ENCODE measurements around the gene SH3PXD2B. TPM values are rescaled to one million over a fixed set of nuclear protein-coding genes. Genes with fewer than 3 reads are reported as not detected.

Gene SH3PXD2B
- total and polyA plus RNA-seq, 2 donors (not counting 1 experiment from before 2014, with no cell fraction given) = not detected

GRCh38 chr5:172490514-172491461, 36.5 kb upstream of the SH3PXD2B start:
- H2AFZ ChIP-seq (ENCODE audit: insufficient read depth, low read depth, low read length, poor library complexity, severe bottlenecking) = no peak overlapping the region
- Mint-ChIP-seq H3K4me3 (no peak overlapping the region), H3K27me3 (peaks cover 31% of the 10 kb centered on the region), H3K27ac (no peak overlapping the region), H3K4me1 (peaks cover 6% of the 10 kb centered on the region), H3K9me3 (ENCODE audit: insufficient read depth) (no peaks in the 10 kb centered on the region)
- no peak overlapping the region for H3K27ac ChIP-seq (ENCODE audit: low read length in 2 of 2)
- POLR2A ChIA-PET = no interaction called here
- no peaks in the 10 kb centered on the region for H3K36me3 ChIP-seq (replicated peaks in 1 of 2; ENCODE audit: control extremely low read depth in 1 of 2, control insufficient read depth in 1 of 2, extremely low read depth in 1 of 2, insufficient read depth in 2 of 2, low read length in 1 of 2)
- TF ChIP-seq CTCF (IDR thresholded peaks at IDR 0.05) (no peak), EZH2 (IDR thresholded peaks at IDR 0.05; ENCODE audit: borderline replicate concordance, insufficient read depth, low read depth, low read length, poor library complexity, severe bottlenecking) (no peak)
- DNase-seq (no peak), ATAC-seq (ENCODE audit: low read depth) (no peak)
- H3K79me2 ChIP-seq (ENCODE audit: control insufficient read depth, insufficient read depth, low read length) = no peaks in the 10 kb centered on the region
- CTCF ChIA-PET = no interaction called here
- H3K9me3 ChIP-seq (ENCODE audit: control extremely low read depth in 1 of 3, control insufficient read depth in 2 of 3, insufficient read depth in 1 of 3, low read length in 2 of 3) = peaks cover 0 to 3% (median 0%) of the 10 kb centered on the region in 3 donors
- H3K4me3 ChIP-seq (ENCODE audit: control extremely low read depth in 1 of 5, extremely low read depth in 1 of 5, insufficient read depth in 1 of 5, low read depth in 2 of 5, low read length in 4 of 5) = no peak overlapping the region
- 73% methylated on average over 11 of the region's 12 CpGs for WGBS (ENCODE audit: insufficient coverage)
- H3K9ac ChIP-seq (ENCODE audit: low read length) = no peak overlapping the region
- intact Hi-C loops (cut with micrococcal nuclease) = no loop called here
- peaks cover 0 to 6% (median 0%) of the 10 kb centered on the region in 4 experiments for H3K27me3 ChIP-seq (replicated peaks in 1 of 4; ENCODE audit: control extremely low read depth in 1 of 4, control insufficient read depth in 3 of 4, insufficient read depth in 4 of 4, low read length in 3 of 4)
- H3K4me2 ChIP-seq (replicated peaks; ENCODE audit: low read depth, low read length, poor library complexity, severe bottlenecking) = no peak overlapping the region
- no peaks in the 10 kb centered on the region for H3K4me1 ChIP-seq (ENCODE audit: control insufficient read depth in 2 of 2, insufficient read depth in 2 of 2, low read length in 2 of 2)
- H4K20me1 ChIP-seq (ENCODE audit: control insufficient read depth, insufficient read depth, low read length, poor library complexity, severe bottlenecking) = no peaks in the 10 kb centered on the region

- peaks cover 0 to 9% (median 0%) of the 10 kb centered on the region in 4 experiments for H3K27me3 ChIP-seq (replicated peaks in 1 of 4; ENCODE audit: control extremely low read depth in 1 of 4, control insufficient read depth in 3 of 4, insufficient read depth in 4 of 4, low read length in 3 of 4)
- no peak for DNase-seq
- no peaks in the 10 kb centered on the region for H3K4me1 ChIP-seq (ENCODE audit: control insufficient read depth in 2 of 2, insufficient read depth in 2 of 2, low read length in 2 of 2)
- H3K27ac Mint-ChIP-seq = no peak overlapping the region
- no peak overlapping the region for H3K9ac ChIP-seq (ENCODE audit: low read length)
- H3K4me3 Mint-ChIP-seq = no peak overlapping the region
- H3K9me3 Mint-ChIP-seq (ENCODE audit: insufficient read depth) = no peaks in the 10 kb centered on the region
- peaks cover 0 to 19% (median 0%) of the 10 kb centered on the region in 3 donors for H3K9me3 ChIP-seq (ENCODE audit: control extremely low read depth in 1 of 3, control insufficient read depth in 2 of 3, insufficient read depth in 1 of 3, low read length in 2 of 3)
- no peaks in the 10 kb centered on the region for H3K36me3 ChIP-seq (replicated peaks in 1 of 2; ENCODE audit: control extremely low read depth in 1 of 2, control insufficient read depth in 1 of 2, extremely low read depth in 1 of 2, insufficient read depth in 2 of 2, low read length in 1 of 2)
- H3K4me3 ChIP-seq (ENCODE audit: control extremely low read depth in 1 of 5, extremely low read depth in 1 of 5, insufficient read depth in 1 of 5, low read depth in 2 of 5, low read length in 4 of 5) = no peak overlapping the region
- no peak for ATAC-seq (ENCODE audit: low read depth)
- 93% methylated on average over 14 of the region's 14 CpGs for WGBS (ENCODE audit: insufficient coverage)
- peaks cover 6% of the 10 kb centered on the region for H3K4me1 Mint-ChIP-seq
- H3K4me2 ChIP-seq (replicated peaks; ENCODE audit: low read depth, low read length, poor library complexity, severe bottlenecking) = no peak overlapping the region
- TF ChIP-seq EZH2 (IDR thresholded peaks at IDR 0.05; ENCODE audit: borderline replicate concordance, insufficient read depth, low read depth, low read length, poor library complexity, severe bottlenecking) = no peak
- TF ChIP-seq CTCF (IDR thresholded peaks at IDR 0.05) = no peak
- intact Hi-C loops (cut with micrococcal nuclease) = no loop called here
- H3K27me3 Mint-ChIP-seq = peaks cover 21% of the 10 kb centered on the region
- CTCF ChIA-PET = no interaction called here
- no peak overlapping the region for H3K27ac ChIP-seq (ENCODE audit: low read length in 2 of 2)
- H2AFZ ChIP-seq (ENCODE audit: insufficient read depth, low read depth, low read length, poor library complexity, severe bottlenecking) = no peak overlapping the region
- POLR2A ChIA-PET = no interaction called here
- H4K20me1 ChIP-seq (ENCODE audit: control insufficient read depth, insufficient read depth, low read length, poor library complexity, severe bottlenecking) = no peaks in the 10 kb centered on the region
- H3K79me2 ChIP-seq (ENCODE audit: control insufficient read depth, insufficient read depth, low read length) = no peaks in the 10 kb centered on the region
Observed at GRCh38 chr5:172488221-172488620, 33.9 kb upstream of the SH3PXD2B start.

All from B cell (primary cell).